Heart right ventricle (tissue), 16 donors: ENCODE measurements around the gene COL4A2. TPM values are rescaled to one million over a fixed set of nuclear protein-coding genes. Genes with fewer than 3 reads are reported as not detected.

Experiments used
- ATAC-seq, 8 donors: fragments of 200-7000 bp; cut with Tn5 transposase; one replicate each; pipeline ENCODE4 v1.9.1; 2020; ENCODE audit warnings: mild to moderate bottlenecking in 8 of 8, moderate library complexity in 8 of 8, moderate number of reproducible peaks in 1 of 8
- DNase-seq, 2 donors: peaks; one replicate each; pipeline ENCODE4 v3.0.0-alpha.2; 2020
- H3K27ac ChIP-seq, 10 donors: fragments of 200-600 bp; sonication (generic) in 2 of 10; one replicate each; pipeline versions ENCODE4 v1.5.0 to v1.8.0; 2020 to 2022; ENCODE audit warnings: mild to moderate bottlenecking in 3 of 10
- H3K27me3 ChIP-seq, 7 donors: fragments of 200-600 bp; one replicate each; pipeline ENCODE4 v1.8.0; 2021 to 2022; ENCODE audit warnings: mild to moderate bottlenecking in 2 of 7
- H3K36me3 ChIP-seq, 9 donors: fragments of 200-600 bp; sonication (generic) in 1 of 9; one replicate each; pipeline versions ENCODE4 v1.5.0 to v1.8.0; 2020 to 2022; ENCODE audit warnings: mild to moderate bottlenecking in 2 of 9
- H3K4me1 ChIP-seq, 9 donors: fragments of 200-600 bp; sonication (generic) in 1 of 9; one replicate each; pipeline versions ENCODE4 v1.5.0 to v1.8.0; 2020 to 2022; ENCODE audit warnings: mild to moderate bottlenecking in 4 of 9
- H3K4me3 ChIP-seq, 10 donors: fragments of 200-600 bp; sonication (generic) in 2 of 10; one replicate each; pipeline versions ENCODE4 v1.5.0 to v1.8.0; 2020 to 2022; ENCODE audit warnings: mild to moderate bottlenecking in 7 of 10, moderate library complexity in 2 of 10
- H3K9me3 ChIP-seq, 11 donors: fragments of 200-600 bp in 10 of 11; sonication (generic) in 2 of 11; one replicate each; pipeline versions ENCODE4 v1.5.0 to v1.8.0; 2013 to 2022; ENCODE audit warnings: mild to moderate bottlenecking in 2 of 11, control low read depth in 1 of 11, moderate library complexity in 1 of 11
- WGBS, 2 donors: extraction: QIAGEN DNeasy Blood & Tissue Kit; methylation state at CpG; one replicate each; pipeline ENCODE4 v1.1.7; 2013; ENCODE audit warnings: inconsistent platforms in 1 of 2; 5-methylcytosine and 5-hydroxymethylcytosine counted together
- intact Hi-C, 10 donors: fragments of 100-400 bp; cut with DNase I; formaldehyde crosslinking; loops; one replicate each; pipeline versions ENCODE4 v1.11.1 to v1.14.2; 2022
- polyA plus RNA-seq, 2 donors: library from polyadenylated mRNA; stranded (reverse); fragments of 200-250 nt; gene quantifications; one replicate each; pipeline ENCODE4 v1.2.3, GENCODE V29; 2013
- total RNA-seq, 10 donors: library from RNA; stranded (reverse); fragmentation: NEBNext Ultra II Directional in 3 of 10; extraction: Animal tissue kit (Norgen Biotek cat#: 25700) in 3 of 10; gene quantifications; one replicate each; pipeline versions ENCODE4 v1.2.1 to v1.2.4, GENCODE V29; 2021 to 2023
- TF ChIP-seq, protein P1 (sequence below), 9 donors: fragments of 200-600 bp; sonication (generic) in 2 of 9; IDR thresholded peaks; one replicate each; pipeline versions ENCODE4 v1.5.0 to v1.8.0; 2021 to 2022; ENCODE audit warnings: antibody characterized with exemption in 9 of 9, mild to moderate bottlenecking in 5 of 9, moderate library complexity in 1 of 9
- donor health status: Arrhythmogenic right ventricular cardiomyopathy.
- donor health status: ischemic (EF 13 %, LVEDD 7.1; RV severe dilation, severe dysfunction).
- donor health status: healthy with polysubstance abuse.
- donor health status: DM: no; HTN: yes; CAD: no.
- donor health status: DM: no; HTN: no; CAD: no.
- donor health status: ischemic (EF 25% LVEDD 6.9; RV normal size, moderate dysfunction).
- donor health status: ischemic (EF 25% LVEDD 5.7; RV mildly dilated, moderate dysfunction).
- donor health status: healthy.
- donor health status: DM: yes; HTN: yes; CAD: no.
- donor health status: Ischemic cardiomyopathy.
- donor health status: ischemic (EF 35%, LVEDD 5.7; RV mildly dilated, moderate dysfunction).
- donor health status: nonischemic (EF 11% LVEDD 7.7; RV severe dilation, severe dysfunction).
- donor health status: DM: yes; HTN: yes; CAD: no.
- donor health status: PGD.
- donor health status: ischemic (EF 29% LVEDD 5.4; RV normal size, mild dysfunction).
- donor health status: nonischemic (EF 23%, LVEDD 6.1; RV moderate dilation, normal function).

COL4A2 gene
- total and polyA plus RNA-seq, 12 donors, result 81.7 to 301 (median 128) TPM

- H3K27ac ChIP-seq, result no peak overlapping the region
These were observed 26.8 kb downstream of the COL4A2 start for GRCh38 chr13:110333837-110334236.

GRCh38 chr13:110334256-110334655 is 27.2 kb downstream of the COL4A2 start:
- no peak for DNase-seq
- peaks cover 18 to 99% (median 84%) of the 10 kb centered on the region in 9 donors for H3K4me1 ChIP-seq

More at GRCh38 chr13:110333837-110334236, 26.8 kb downstream of the COL4A2 start:
- no peaks in the 10 kb centered on the region for H3K9me3 ChIP-seq
- H3K27me3 ChIP-seq, result no peaks in the 10 kb centered on the region
- ATAC-seq (no peak), DNase-seq (no peak)
- WGBS, 2 donors, result 87 to 92% methylated on average over 12 of the region's 12 CpGs
- intact Hi-C loops, result no loop called here
- peaks cover 0 to 55% (median 0%) of the 10 kb centered on the region in 9 donors for H3K36me3 ChIP-seq
- no peak overlapping the region for H3K4me3 ChIP-seq
- TF ChIP-seq, protein P1, sequence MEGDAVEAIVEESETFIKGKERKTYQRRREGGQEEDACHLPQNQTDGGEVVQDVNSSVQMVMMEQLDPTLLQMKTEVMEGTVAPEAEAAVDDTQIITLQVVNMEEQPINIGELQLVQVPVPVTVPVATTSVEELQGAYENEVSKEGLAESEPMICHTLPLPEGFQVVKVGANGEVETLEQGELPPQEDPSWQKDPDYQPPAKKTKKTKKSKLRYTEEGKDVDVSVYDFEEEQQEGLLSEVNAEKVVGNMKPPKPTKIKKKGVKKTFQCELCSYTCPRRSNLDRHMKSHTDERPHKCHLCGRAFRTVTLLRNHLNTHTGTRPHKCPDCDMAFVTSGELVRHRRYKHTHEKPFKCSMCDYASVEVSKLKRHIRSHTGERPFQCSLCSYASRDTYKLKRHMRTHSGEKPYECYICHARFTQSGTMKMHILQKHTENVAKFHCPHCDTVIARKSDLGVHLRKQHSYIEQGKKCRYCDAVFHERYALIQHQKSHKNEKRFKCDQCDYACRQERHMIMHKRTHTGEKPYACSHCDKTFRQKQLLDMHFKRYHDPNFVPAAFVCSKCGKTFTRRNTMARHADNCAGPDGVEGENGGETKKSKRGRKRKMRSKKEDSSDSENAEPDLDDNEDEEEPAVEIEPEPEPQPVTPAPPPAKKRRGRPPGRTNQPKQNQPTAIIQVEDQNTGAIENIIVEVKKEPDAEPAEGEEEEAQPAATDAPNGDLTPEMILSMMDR (IDR thresholded peaks at IDR 0.05), result no peak
- peaks cover 18 to 99% (median 83%) of the 10 kb centered on the region in 9 donors for H3K4me1 ChIP-seq

GRCh38 chr13:110334841-110335490 is 27.9 kb downstream of the COL4A2 start:
- peaks cover 0 to 45% (median 0%) of the 10 kb centered on the region in 9 donors for H3K36me3 ChIP-seq
- ATAC-seq (no peak), DNase-seq (no peak)
- peaks cover 0 to 7% (median 0%) of the 10 kb centered on the region in 7 donors for H3K27me3 ChIP-seq
- peaks cover 18 to 99% (median 84%) of the 10 kb centered on the region in 9 donors for H3K4me1 ChIP-seq
- H3K4me3 ChIP-seq, result no peak overlapping the region
- intact Hi-C loops, result no loop called here
- 89 to 91% methylated on average over 11 of the region's 11 CpGs for WGBS, 2 donors
- TF ChIP-seq, protein P1 (IDR thresholded peaks at IDR 0.05), result no peak
- H3K9me3 ChIP-seq, result no peaks in the 10 kb centered on the region
- H3K27ac ChIP-seq, result peak overlapping the region in 3 of 10 donors; percentile 7 to 96 (median 10)

More at GRCh38 chr13:110334256-110334655, 27.2 kb downstream of the COL4A2 start:
- peaks cover 0 to 52% (median 0%) of the 10 kb centered on the region in 9 donors for H3K36me3 ChIP-seq
- no peaks in the 10 kb centered on the region for H3K27me3 ChIP-seq
- TF ChIP-seq, protein P1 (IDR thresholded peaks at IDR 0.05), result no peak
- no peak for ATAC-seq
- no peaks in the 10 kb centered on the region for H3K9me3 ChIP-seq
- intact Hi-C loops, result no loop called here
- H3K27ac ChIP-seq, result no peak overlapping the region
- WGBS, 2 donors, result 86% methylated on average over 8 of the region's 8 CpGs
- H3K4me3 ChIP-seq, result no peak overlapping the region

- H3K36me3 ChIP-seq, result peaks cover 0 to 37% (median 0%) of the 10 kb centered on the region in 9 donors
- DNase-seq (no peak), ATAC-seq (no peak)
- TF ChIP-seq, protein P1 (IDR thresholded peaks at IDR 0.05), result no peak
- 88 to 92% methylated on average over 9 of the region's 9 CpGs for WGBS, 2 donors
- intact Hi-C loops, result no loop called here
- H3K9me3 ChIP-seq, result no peaks in the 10 kb centered on the region
- peaks cover 0 to 7% (median 0%) of the 10 kb centered on the region in 7 donors for H3K27me3 ChIP-seq
- no peak overlapping the region for H3K4me3 ChIP-seq
- peak overlapping the region in 7 of 10 donors; percentile 67 to 96 (median 90) for H3K27ac ChIP-seq
- peaks cover 25 to 99% (median 83%) of the 10 kb centered on the region in 9 donors for H3K4me1 ChIP-seq
These were observed 29.0 kb downstream of the COL4A2 start for GRCh38 chr13:110336108-110336507.
